GM23338 (cell line): ENCODE data around the gene NIPBL. TPM values are rescaled to one million over a fixed set of nuclear protein-coding genes. Genes with fewer than 3 reads are reported as not detected.

ENCODE experiments used
- ATAC-seq: fragments of 200-7000 bp; cut with Tn5 transposase; 3 replicates; pipeline ENCODE4 v1.9.1; 2020
- DNase-seq: peaks from one replicate; pipeline ENCODE4 v3.0.0-alpha.2; 2015; ENCODE audit warnings: low spot score
- H2AFZ ChIP-seq: fragments of 200-600 bp; sonication (generic); 2 replicates; pipeline ENCODE4 v1.8.0; 2016; ENCODE audit warnings: antibody characterized with exemption, mild to moderate bottlenecking, moderate library complexity
- H3F3A ChIP-seq: fragments of 200-600 bp; sonication (generic); replicated peaks from 2 replicates; pipeline ENCODE4 v1.8.0; 2017; ENCODE audit warnings: antibody characterized with exemption, mixed run types, low read depth
- H3K27ac ChIP-seq: fragments of 200-600 bp; sonication (generic); 2 replicates; pipeline ENCODE4 v1.6.1; 2016; ENCODE audit warnings: low read depth
- H3K27me3 ChIP-seq: fragments of 200-600 bp; sonication (generic); 2 replicates; pipeline ENCODE4 v1.8.0; 2016; ENCODE audit warnings: mild to moderate bottlenecking, mixed run types, moderate library complexity; ENCODE audit not compliant: insufficient read depth
- H3K36me3 ChIP-seq: fragments of 200-600 bp; sonication (generic); 2 replicates; pipeline ENCODE4 v1.8.0; 2016; ENCODE audit warnings: mild to moderate bottlenecking; ENCODE audit not compliant: insufficient read depth
- H3K4me1 ChIP-seq: fragments of 200-600 bp; sonication (generic); 2 replicates; pipeline ENCODE4 v1.8.0; 2016; ENCODE audit warnings: mild to moderate bottlenecking, moderate library complexity; ENCODE audit not compliant: insufficient read depth
- H3K4me2 ChIP-seq: fragments of 200-600 bp; sonication (generic); 2 replicates; pipeline ENCODE4 v1.7.1; 2017; ENCODE audit warnings: mixed run types
- H3K4me3 ChIP-seq: fragments of 200-600 bp; sonication (generic); 2 replicates; pipeline ENCODE4 v1.6.1; 2016; ENCODE audit warnings: mixed run types
- H3K79me2 ChIP-seq: fragments of 200-600 bp; sonication (generic); replicated peaks from 2 replicates; pipeline ENCODE4 v1.8.0; 2017; ENCODE audit warnings: mild to moderate bottlenecking; ENCODE audit not compliant: insufficient read depth
- H3K9me2 ChIP-seq: fragments of 200-600 bp; sonication (generic); 2 replicates; pipeline ENCODE4 v1.8.0; 2017; ENCODE audit not compliant: insufficient read depth
- H4K20me1 ChIP-seq: fragments of 200-600 bp; sonication (generic); replicated peaks from 2 replicates; pipeline ENCODE4 v1.8.0; 2017; ENCODE audit warnings: mild to moderate bottlenecking; ENCODE audit not compliant: insufficient read depth
- H3K27ac Mint-ChIP-seq: 2 replicates; pipeline ENCODE4 v1.8.0; 2020; ENCODE audit warnings: inconsistent platforms, mild to moderate bottlenecking, moderate library complexity, mixed read lengths
- H3K27me3 Mint-ChIP-seq: 3 replicates; pipeline ENCODE4 v1.8.0; 2022; ENCODE audit warnings: low read depth, mild to moderate bottlenecking, moderate library complexity, mixed read lengths, inconsistent platforms; ENCODE audit not compliant: insufficient read depth, poor library complexity
- H3K36me3 Mint-ChIP-seq: 3 replicates; pipeline ENCODE4 v1.8.0; 2021; ENCODE audit warnings: low read depth, mild to moderate bottlenecking, inconsistent platforms, moderate library complexity, mixed read lengths
- H3K4me1 Mint-ChIP-seq: 3 replicates; pipeline ENCODE4 v1.8.0; 2020; ENCODE audit warnings: mild to moderate bottlenecking, inconsistent platforms, mixed read lengths
- H3K4me3 Mint-ChIP-seq: 3 replicates; pipeline ENCODE4 v1.8.0; 2021; ENCODE audit warnings: moderate library complexity, mild to moderate bottlenecking, inconsistent platforms, mixed read lengths
- H3K9me3 Mint-ChIP-seq: 3 replicates; pipeline ENCODE4 v1.8.0; 2020; ENCODE audit warnings: moderate library complexity, mild to moderate bottlenecking, inconsistent platforms, mixed read lengths
- CREB1 ChIP-seq: fragments of 250-450 bp; sonication (Bioruptor Pico); IDR thresholded peaks from 2 replicates; pipeline ENCODE4 v1.5.0; 2020; ENCODE audit warnings: low read depth, mild to moderate bottlenecking, moderate library complexity
- CTCF ChIP-seq, 2 experiments: fragments of 200-600 bp in 1 of 2; sonication (generic) in 1 of 2; conservative IDR thresholded peaks; 2 replicates each; pipeline versions ENCODE4 v1.5.1 to v1.6.1; 2016 to 2017; ENCODE audit warnings: antibody characterized with exemption in 2 of 2, low read depth in 2 of 2, mild to moderate bottlenecking in 2 of 2, moderate library complexity in 1 of 2
- ETS1 ChIP-seq: IDR thresholded peaks from 2 replicates; pipeline ENCODE4 v1.6.1; 2016; ENCODE audit warnings: antibody characterized with exemption
- EZH2 ChIP-seq: fragments of 200-600 bp; sonication (generic); IDR thresholded peaks from one replicate; pipeline ENCODE4 v1.8.0; 2017; ENCODE audit warnings: antibody characterized with exemption, mild to moderate bottlenecking, low read depth; ENCODE audit not compliant: unreplicated experiment
- EZH2phosphoT487 ChIP-seq: fragments of 200-600 bp; sonication (generic); IDR thresholded peaks from one replicate; pipeline ENCODE4 v1.8.1; 2018; ENCODE audit warnings: antibody characterized with exemption; ENCODE audit not compliant: unreplicated experiment
- JUNB ChIP-seq: IDR thresholded peaks from one replicate; pipeline ENCODE4 v1.6.1; 2016; ENCODE audit warnings: antibody characterized with exemption; ENCODE audit not compliant: unreplicated experiment
- NANOG ChIP-seq: IDR thresholded peaks from 2 replicates; pipeline ENCODE4 v1.6.1; 2016; ENCODE audit warnings: antibody characterized with exemption, borderline replicate concordance
- POLR2AphosphoS5 ChIP-seq: IDR thresholded peaks from 2 replicates; pipeline ENCODE4 v1.6.1; 2016; ENCODE audit warnings: antibody characterized with exemption, low read depth
- REST ChIP-seq: IDR thresholded peaks from one replicate; pipeline ENCODE4 v1.6.1; 2018; ENCODE audit warnings: antibody characterized with exemption; ENCODE audit not compliant: unreplicated experiment
- STAT1 ChIP-seq: IDR thresholded peaks from one replicate; pipeline ENCODE4 v1.6.1; 2016; ENCODE audit warnings: antibody characterized with exemption; ENCODE audit not compliant: unreplicated experiment
- ZNF114 ChIP-seq: fragments of 250-450 bp; sonication (Bioruptor Pico); IDR thresholded peaks from 2 replicates; pipeline ENCODE4 v1.5.0; 2020; ENCODE audit warnings: mild to moderate bottlenecking, moderate library complexity
- ZNF331 ChIP-seq: fragments of 250-450 bp; sonication (Bioruptor Pico); IDR thresholded peaks from 2 replicates; pipeline ENCODE4 v1.5.0; 2020; ENCODE audit warnings: low read depth, mild to moderate bottlenecking, moderate library complexity
- polyA plus RNA-seq: library from polyadenylated mRNA; unstranded; fragments of >200 nt; fragmentation: Nextera tagmentation; extraction: Ambion mirVana; gene quantifications from 2 replicates; pipeline ENCODE4 v1.2.1, GENCODE V29; 2016
- total RNA-seq: library from RNA; depleted of rRNA; stranded (reverse); fragments of >200 nt; shearing (Covaris generic); gene quantifications from 2 replicates; pipeline ENCODE4 v1.2.3, GENCODE V29; 2014
- TF ChIP-seq, protein P1 (sequence below): fragments of 250-450 bp; sonication (Bioruptor Pico); IDR thresholded peaks from 2 replicates; pipeline ENCODE4 v1.5.0; 2020; ENCODE audit warnings: mild to moderate bottlenecking, moderate library complexity

The NIPBL gene
- total and polyA plus RNA-seq, 2 experiments from 2014 or later = 44.2 to 51.4 TPM

- peak overlapping the region; percentile 84 for H3K4me2 ChIP-seq
- H3K36me3 Mint-ChIP-seq = no peaks in the 10 kb centered on the region
- peaks cover 31% of the 10 kb centered on the region for H4K20me1 ChIP-seq
- no peaks in the 10 kb centered on the region for H3F3A ChIP-seq
- H3K9me2 ChIP-seq = no peaks in the 10 kb centered on the region
- peak overlapping the region; percentile 98 for H3K4me3 Mint-ChIP-seq
- TF ChIP-seq CTCF (conservative IDR thresholded peaks at IDR 0.05; ENCODE audit: low read depth in 2 of 2) (no peak), REST (no peak), ZNF114 (CRISPR knock-in tag) (no peak), EZH2phosphoT487 (no peak), POLR2AphosphoS5 (no peak), ZNF331 (CRISPR knock-in tag) (no peak), CREB1 (CRISPR knock-in tag) (no peak), JUNB (no peak), STAT1 (no peak), ETS1 (no peak), NANOG (no peak), EZH2 (no peak)
- TF ChIP-seq, protein P1, sequence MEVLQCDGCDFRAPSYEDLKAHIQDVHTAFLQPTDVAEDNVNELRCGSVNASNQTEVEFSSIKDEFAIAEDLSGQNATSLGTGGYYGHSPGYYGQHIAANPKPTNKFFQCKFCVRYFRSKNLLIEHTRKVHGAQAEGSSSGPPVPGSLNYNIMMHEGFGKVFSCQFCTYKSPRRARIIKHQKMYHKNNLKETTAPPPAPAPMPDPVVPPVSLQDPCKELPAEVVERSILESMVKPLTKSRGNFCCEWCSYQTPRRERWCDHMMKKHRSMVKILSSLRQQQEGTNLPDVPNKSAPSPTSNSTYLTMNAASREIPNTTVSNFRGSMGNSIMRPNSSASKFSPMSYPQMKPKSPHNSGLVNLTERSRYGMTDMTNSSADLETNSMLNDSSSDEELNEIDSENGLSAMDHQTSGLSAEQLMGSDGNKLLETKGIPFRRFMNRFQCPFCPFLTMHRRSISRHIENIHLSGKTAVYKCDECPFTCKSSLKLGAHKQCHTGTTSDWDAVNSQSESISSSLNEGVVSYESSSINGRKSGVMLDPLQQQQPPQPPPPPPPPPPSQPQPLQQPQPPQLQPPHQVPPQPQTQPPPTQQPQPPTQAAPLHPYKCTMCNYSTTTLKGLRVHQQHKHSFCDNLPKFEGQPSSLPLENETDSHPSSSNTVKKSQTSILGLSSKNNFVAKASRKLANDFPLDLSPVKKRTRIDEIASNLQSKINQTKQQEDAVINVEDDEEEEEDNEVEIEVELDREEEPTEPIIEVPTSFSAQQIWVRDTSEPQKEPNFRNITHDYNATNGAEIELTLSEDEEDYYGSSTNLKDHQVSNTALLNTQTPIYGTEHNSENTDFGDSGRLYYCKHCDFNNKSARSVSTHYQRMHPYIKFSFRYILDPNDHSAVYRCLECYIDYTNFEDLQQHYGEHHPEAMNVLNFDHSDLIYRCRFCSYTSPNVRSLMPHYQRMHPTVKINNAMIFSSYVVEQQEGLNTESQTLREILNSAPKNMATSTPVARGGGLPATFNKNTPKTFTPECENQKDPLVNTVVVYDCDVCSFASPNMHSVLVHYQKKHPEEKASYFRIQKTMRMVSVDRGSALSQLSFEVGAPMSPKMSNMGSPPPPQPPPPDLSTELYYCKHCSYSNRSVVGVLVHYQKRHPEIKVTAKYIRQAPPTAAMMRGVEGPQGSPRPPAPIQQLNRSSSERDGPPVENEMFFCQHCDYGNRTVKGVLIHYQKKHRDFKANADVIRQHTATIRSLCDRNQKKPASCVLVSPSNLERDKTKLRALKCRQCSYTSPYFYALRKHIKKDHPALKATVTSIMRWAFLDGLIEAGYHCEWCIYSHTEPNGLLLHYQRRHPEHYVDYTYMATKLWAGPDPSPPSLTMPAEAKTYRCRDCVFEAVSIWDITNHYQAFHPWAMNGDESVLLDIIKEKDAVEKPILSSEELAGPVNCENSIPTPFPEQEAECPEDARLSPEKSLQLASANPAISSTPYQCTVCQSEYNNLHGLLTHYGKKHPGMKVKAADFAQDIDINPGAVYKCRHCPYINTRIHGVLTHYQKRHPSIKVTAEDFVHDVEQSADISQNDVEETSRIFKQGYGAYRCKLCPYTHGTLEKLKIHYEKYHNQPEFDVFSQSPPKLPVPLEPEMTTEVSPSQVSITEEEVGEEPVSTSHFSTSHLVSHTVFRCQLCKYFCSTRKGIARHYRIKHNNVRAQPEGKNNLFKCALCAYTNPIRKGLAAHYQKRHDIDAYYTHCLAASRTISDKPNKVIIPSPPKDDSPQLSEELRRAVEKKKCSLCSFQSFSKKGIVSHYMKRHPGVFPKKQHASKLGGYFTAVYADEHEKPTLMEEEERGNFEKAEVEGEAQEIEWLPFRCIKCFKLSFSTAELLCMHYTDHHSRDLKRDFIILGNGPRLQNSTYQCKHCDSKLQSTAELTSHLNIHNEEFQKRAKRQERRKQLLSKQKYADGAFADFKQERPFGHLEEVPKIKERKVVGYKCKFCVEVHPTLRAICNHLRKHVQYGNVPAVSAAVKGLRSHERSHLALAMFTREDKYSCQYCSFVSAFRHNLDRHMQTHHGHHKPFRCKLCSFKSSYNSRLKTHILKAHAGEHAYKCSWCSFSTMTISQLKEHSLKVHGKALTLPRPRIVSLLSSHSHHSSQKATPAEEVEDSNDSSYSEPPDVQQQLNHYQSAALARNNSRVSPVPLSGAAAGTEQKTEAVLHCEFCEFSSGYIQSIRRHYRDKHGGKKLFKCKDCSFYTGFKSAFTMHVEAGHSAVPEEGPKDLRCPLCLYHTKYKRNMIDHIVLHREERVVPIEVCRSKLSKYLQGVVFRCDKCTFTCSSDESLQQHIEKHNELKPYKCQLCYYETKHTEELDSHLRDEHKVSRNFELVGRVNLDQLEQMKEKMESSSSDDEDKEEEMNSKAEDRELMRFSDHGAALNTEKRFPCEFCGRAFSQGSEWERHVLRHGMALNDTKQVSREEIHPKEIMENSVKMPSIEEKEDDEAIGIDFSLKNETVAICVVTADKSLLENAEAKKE = no peak
- peaks cover 26% of the 10 kb centered on the region; the same call in 2 of the 3 replicates for H3K4me1 Mint-ChIP-seq
- peak overlapping the region; percentile 86 for H3K27ac Mint-ChIP-seq
- ATAC-seq (peak; percentile 48), DNase-seq (peak; percentile 84)
- H3K4me1 ChIP-seq = peaks cover 32% of the 10 kb centered on the region
- no peak overlapping the region for H2AFZ ChIP-seq
- H3K27ac ChIP-seq = no peak overlapping the region
- H3K27me3 ChIP-seq = no peaks in the 10 kb centered on the region
- H3K79me2 ChIP-seq = peaks cover 86% of the 10 kb centered on the region
- H3K9me3 Mint-ChIP-seq = no peaks in the 10 kb centered on the region
- peaks cover 2% of the 10 kb centered on the region for H3K27me3 Mint-ChIP-seq
- peak overlapping the region; percentile 86 for H3K4me3 ChIP-seq
- no peaks in the 10 kb centered on the region for H3K36me3 ChIP-seq
These were observed 2.0 kb downstream of the NIPBL start for GRCh38 chr5:36878392-36879082.
